ENCODE data around the gene CCDC187. TPM values are rescaled to one million over a fixed set of nuclear protein-coding genes. Genes with fewer than 3 reads are reported as not detected.

The CCDC187 gene
- total RNA-seq, 1 experiment from 2014 or later = 0.04 TPM

DNA sequence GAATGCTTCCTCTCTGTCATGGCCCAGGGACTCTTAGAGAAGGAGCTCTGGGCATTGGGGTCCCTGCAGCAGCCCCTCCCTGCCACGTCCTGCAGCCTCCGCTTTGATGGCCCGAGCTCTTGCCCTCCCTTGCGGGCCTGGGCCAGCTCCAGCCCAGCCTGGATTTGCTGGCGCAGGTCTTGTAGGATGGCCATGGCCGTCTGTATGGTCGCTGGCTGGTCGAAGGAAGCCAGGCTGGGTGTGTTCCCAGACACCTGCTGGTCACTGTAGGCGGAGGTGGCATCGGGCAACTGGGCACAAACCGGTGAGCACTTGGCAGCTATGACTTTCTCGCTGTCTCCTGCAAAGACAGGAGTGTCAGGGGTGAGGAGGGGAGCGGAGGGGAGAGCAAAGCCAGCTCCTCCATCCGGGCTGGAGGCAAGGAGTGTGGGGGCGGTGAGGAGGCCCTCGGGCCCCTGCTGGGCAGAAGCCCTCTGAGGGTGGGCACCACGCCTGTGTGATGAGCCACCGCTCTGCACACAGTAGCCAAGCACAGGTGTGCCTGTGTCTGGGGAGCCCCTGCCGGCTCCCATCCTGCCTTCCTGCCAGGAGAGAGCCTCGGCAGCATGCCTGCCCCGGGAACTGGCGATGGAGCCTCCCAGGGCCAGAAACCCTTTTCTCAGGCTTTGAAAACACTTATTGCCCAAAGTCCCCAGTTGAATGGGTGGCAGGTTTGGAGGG, 12.4 kb downstream of the CCDC187 start:
- H3K36me3 Mint-ChIP-seq = no peaks in the 10 kb centered on the region
- no peak overlapping the region for H3K27ac Mint-ChIP-seq
- CTCF ChIA-PET = interaction anchor here (1.1 to 1.2 kb wide), 2 partner anchors 32 to 48 kb away, joined by 3 to 7 read pairs; no protein-coding TSS in a partner anchor
- DNase-seq (ENCODE audit: low spot score) (no peak), ATAC-seq (no peak)
- H3K27me3 Mint-ChIP-seq (ENCODE audit: low read depth) = no peaks in the 10 kb centered on the region
- POLR2A ChIA-PET = no interaction called here
- H3K4me1 Mint-ChIP-seq = no peaks in the 10 kb centered on the region
- no peaks in the 10 kb centered on the region for H3K9me3 Mint-ChIP-seq
- no peak overlapping the region for H3K4me3 Mint-ChIP-seq
- TF ChIP-seq, protein P1, sequence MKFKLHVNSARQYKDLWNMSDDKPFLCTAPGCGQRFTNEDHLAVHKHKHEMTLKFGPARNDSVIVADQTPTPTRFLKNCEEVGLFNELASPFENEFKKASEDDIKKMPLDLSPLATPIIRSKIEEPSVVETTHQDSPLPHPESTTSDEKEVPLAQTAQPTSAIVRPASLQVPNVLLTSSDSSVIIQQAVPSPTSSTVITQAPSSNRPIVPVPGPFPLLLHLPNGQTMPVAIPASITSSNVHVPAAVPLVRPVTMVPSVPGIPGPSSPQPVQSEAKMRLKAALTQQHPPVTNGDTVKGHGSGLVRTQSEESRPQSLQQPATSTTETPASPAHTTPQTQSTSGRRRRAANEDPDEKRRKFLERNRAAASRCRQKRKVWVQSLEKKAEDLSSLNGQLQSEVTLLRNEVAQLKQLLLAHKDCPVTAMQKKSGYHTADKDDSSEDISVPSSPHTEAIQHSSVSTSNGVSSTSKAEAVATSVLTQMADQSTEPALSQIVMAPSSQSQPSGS (CRISPR knock-in tag; IDR thresholded peaks at IDR 0.05; ENCODE audit: borderline replicate concordance, low read depth) = no peak
- TF ChIP-seq, protein P2, sequence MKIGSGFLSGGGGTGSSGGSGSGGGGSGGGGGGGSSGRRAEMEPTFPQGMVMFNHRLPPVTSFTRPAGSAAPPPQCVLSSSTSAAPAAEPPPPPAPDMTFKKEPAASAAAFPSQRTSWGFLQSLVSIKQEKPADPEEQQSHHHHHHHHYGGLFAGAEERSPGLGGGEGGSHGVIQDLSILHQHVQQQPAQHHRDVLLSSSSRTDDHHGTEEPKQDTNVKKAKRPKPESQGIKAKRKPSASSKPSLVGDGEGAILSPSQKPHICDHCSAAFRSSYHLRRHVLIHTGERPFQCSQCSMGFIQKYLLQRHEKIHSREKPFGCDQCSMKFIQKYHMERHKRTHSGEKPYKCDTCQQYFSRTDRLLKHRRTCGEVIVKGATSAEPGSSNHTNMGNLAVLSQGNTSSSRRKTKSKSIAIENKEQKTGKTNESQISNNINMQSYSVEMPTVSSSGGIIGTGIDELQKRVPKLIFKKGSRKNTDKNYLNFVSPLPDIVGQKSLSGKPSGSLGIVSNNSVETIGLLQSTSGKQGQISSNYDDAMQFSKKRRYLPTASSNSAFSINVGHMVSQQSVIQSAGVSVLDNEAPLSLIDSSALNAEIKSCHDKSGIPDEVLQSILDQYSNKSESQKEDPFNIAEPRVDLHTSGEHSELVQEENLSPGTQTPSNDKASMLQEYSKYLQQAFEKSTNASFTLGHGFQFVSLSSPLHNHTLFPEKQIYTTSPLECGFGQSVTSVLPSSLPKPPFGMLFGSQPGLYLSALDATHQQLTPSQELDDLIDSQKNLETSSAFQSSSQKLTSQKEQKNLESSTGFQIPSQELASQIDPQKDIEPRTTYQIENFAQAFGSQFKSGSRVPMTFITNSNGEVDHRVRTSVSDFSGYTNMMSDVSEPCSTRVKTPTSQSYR (CRISPR knock-in tag; IDR thresholded peaks at IDR 0.05) = no peak
- no peak for TF ChIP-seq ZNF416 (CRISPR knock-in tag; IDR thresholded peaks at IDR 0.05)
- TF ChIP-seq, protein P3, sequence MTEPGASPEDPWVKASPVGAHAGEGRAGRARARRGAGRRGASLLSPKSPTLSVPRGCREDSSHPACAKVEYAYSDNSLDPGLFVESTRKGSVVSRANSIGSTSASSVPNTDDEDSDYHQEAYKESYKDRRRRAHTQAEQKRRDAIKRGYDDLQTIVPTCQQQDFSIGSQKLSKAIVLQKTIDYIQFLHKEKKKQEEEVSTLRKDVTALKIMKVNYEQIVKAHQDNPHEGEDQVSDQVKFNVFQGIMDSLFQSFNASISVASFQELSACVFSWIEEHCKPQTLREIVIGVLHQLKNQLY (CRISPR knock-in tag; IDR thresholded peaks at IDR 0.05) = no peak
- TF ChIP-seq NR1H2 (CRISPR knock-in tag; IDR thresholded peaks at IDR 0.05) = no peak

DNA sequence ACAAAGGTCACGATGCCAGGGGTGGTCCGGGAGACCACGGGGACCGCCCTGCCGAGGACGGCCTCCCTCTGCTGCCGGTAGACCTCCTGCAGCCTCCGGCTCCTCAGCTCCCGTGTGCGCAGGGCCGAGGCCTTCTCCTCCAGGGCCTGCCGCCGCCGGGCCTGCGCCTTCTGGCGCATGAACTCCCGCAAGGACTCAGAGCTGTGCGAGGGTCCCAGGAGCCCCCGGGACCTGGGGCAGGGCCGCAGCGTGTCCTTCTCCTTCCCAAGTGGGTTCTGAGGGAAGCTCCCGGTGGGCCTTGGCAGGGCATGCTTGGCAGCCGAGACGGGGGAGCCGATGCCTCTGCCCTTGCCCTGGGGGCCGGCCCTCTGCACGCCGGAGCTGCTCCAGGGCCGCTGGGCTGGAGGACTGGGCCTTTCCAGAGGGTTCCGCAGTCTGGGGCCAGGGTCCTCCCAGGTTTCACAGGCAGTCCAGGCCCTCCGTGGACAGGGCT, 13.3 kb downstream of the CCDC187 start:
- POLR2A ChIA-PET = no interaction called here
- H3K9me3 Mint-ChIP-seq = no peaks in the 10 kb centered on the region
- H3K27me3 Mint-ChIP-seq (ENCODE audit: low read depth) = no peaks in the 10 kb centered on the region
- no peak for ATAC-seq
- H3K4me1 Mint-ChIP-seq = no peaks in the 10 kb centered on the region
- DNase-seq (ENCODE audit: low spot score) = no peak
- H3K27ac Mint-ChIP-seq = no peak overlapping the region
- CTCF ChIA-PET = interaction anchor here (1.2 kb wide), 1 partner anchor 33 kb away, joined by 3 read pairs; no protein-coding TSS in a partner anchor
- no peak overlapping the region for H3K4me3 Mint-ChIP-seq
- no peaks in the 10 kb centered on the region for H3K36me3 Mint-ChIP-seq
- TF ChIP-seq ZNF317 (CRISPR knock-in tag; IDR thresholded peaks at IDR 0.05; ENCODE audit: borderline replicate concordance, low read depth) (no peak), ZNF416 (CRISPR knock-in tag; IDR thresholded peaks at IDR 0.05) (no peak), RORB (CRISPR knock-in tag; IDR thresholded peaks at IDR 0.05) (no peak), ZNF263 (CRISPR knock-in tag; IDR thresholded peaks at IDR 0.05; ENCODE audit: low read depth) (no peak), NR2C2 (CRISPR knock-in tag; IDR thresholded peaks at IDR 0.05) (no peak), ZNF671 (CRISPR knock-in tag; IDR thresholded peaks at IDR 0.05) (no peak), NFYB (CRISPR knock-in tag; conservative IDR thresholded peaks at IDR 0.05; ENCODE audit: low read depth) (no peak), JAZF1 (CRISPR knock-in tag; IDR thresholded peaks at IDR 0.05) (no peak), JUN (CRISPR knock-in tag; IDR thresholded peaks at IDR 0.05) (no peak), ETV6 (CRISPR knock-in tag; IDR thresholded peaks at IDR 0.05) (no peak)
- TF ChIP-seq, protein P4, sequence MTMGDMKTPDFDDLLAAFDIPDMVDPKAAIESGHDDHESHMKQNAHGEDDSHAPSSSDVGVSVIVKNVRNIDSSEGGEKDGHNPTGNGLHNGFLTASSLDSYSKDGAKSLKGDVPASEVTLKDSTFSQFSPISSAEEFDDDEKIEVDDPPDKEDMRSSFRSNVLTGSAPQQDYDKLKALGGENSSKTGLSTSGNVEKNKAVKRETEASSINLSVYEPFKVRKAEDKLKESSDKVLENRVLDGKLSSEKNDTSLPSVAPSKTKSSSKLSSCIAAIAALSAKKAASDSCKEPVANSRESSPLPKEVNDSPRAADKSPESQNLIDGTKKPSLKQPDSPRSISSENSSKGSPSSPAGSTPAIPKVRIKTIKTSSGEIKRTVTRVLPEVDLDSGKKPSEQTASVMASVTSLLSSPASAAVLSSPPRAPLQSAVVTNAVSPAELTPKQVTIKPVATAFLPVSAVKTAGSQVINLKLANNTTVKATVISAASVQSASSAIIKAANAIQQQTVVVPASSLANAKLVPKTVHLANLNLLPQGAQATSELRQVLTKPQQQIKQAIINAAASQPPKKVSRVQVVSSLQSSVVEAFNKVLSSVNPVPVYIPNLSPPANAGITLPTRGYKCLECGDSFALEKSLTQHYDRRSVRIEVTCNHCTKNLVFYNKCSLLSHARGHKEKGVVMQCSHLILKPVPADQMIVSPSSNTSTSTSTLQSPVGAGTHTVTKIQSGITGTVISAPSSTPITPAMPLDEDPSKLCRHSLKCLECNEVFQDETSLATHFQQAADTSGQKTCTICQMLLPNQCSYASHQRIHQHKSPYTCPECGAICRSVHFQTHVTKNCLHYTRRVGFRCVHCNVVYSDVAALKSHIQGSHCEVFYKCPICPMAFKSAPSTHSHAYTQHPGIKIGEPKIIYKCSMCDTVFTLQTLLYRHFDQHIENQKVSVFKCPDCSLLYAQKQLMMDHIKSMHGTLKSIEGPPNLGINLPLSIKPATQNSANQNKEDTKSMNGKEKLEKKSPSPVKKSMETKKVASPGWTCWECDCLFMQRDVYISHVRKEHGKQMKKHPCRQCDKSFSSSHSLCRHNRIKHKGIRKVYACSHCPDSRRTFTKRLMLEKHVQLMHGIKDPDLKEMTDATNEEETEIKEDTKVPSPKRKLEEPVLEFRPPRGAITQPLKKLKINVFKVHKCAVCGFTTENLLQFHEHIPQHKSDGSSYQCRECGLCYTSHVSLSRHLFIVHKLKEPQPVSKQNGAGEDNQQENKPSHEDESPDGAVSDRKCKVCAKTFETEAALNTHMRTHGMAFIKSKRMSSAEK (CRISPR knock-in tag; IDR thresholded peaks at IDR 0.05; ENCODE audit: borderline replicate concordance) = no peak
- TF ChIP-seq, protein P5, sequence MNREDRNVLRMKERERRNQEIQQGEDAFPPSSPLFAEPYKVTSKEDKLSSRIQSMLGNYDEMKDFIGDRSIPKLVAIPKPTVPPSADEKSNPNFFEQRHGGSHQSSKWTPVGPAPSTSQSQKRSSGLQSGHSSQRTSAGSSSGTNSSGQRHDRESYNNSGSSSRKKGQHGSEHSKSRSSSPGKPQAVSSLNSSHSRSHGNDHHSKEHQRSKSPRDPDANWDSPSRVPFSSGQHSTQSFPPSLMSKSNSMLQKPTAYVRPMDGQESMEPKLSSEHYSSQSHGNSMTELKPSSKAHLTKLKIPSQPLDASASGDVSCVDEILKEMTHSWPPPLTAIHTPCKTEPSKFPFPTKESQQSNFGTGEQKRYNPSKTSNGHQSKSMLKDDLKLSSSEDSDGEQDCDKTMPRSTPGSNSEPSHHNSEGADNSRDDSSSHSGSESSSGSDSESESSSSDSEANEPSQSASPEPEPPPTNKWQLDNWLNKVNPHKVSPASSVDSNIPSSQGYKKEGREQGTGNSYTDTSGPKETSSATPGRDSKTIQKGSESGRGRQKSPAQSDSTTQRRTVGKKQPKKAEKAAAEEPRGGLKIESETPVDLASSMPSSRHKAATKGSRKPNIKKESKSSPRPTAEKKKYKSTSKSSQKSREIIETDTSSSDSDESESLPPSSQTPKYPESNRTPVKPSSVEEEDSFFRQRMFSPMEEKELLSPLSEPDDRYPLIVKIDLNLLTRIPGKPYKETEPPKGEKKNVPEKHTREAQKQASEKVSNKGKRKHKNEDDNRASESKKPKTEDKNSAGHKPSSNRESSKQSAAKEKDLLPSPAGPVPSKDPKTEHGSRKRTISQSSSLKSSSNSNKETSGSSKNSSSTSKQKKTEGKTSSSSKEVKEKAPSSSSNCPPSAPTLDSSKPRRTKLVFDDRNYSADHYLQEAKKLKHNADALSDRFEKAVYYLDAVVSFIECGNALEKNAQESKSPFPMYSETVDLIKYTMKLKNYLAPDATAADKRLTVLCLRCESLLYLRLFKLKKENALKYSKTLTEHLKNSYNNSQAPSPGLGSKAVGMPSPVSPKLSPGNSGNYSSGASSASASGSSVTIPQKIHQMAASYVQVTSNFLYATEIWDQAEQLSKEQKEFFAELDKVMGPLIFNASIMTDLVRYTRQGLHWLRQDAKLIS (CRISPR knock-in tag; IDR thresholded peaks at IDR 0.05; ENCODE audit: borderline replicate concordance) = no peak
- TF ChIP-seq, protein P6, sequence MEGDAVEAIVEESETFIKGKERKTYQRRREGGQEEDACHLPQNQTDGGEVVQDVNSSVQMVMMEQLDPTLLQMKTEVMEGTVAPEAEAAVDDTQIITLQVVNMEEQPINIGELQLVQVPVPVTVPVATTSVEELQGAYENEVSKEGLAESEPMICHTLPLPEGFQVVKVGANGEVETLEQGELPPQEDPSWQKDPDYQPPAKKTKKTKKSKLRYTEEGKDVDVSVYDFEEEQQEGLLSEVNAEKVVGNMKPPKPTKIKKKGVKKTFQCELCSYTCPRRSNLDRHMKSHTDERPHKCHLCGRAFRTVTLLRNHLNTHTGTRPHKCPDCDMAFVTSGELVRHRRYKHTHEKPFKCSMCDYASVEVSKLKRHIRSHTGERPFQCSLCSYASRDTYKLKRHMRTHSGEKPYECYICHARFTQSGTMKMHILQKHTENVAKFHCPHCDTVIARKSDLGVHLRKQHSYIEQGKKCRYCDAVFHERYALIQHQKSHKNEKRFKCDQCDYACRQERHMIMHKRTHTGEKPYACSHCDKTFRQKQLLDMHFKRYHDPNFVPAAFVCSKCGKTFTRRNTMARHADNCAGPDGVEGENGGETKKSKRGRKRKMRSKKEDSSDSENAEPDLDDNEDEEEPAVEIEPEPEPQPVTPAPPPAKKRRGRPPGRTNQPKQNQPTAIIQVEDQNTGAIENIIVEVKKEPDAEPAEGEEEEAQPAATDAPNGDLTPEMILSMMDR (IDR thresholded peaks at IDR 0.05) = no peak
